ENCODE data around the gene RUFY2.

The RUFY2 gene

DNA sequence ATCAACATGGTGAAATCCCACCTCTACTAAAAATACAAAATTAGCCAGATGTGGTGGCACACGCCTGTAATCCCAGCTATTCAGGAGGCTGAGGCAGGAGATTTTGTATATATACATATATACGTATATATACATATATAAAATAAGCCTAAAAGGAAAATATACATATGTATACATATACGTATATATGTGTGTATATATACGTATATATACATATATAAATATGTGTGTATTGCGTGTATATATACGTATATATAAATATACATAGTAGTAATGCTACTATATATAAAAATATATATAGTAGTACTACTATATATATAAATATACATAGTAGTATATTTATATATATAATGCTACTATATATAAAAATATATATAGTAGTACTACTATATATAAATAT lies 47.9 kb downstream of the RUFY2 start:
- Histone ChIP-seq H3K36me3 (ENCODE audit: control insufficient read depth, insufficient read depth, low read length) (peaks cover 2% of the 10 kb centered on the region), H3K4me3 (ENCODE audit: low read depth, low read length) (no peak overlapping the region), H3K9me3 (ENCODE audit: control insufficient read depth, insufficient read depth, low read length) (no peaks in the 10 kb centered on the region), H3K27me3 (ENCODE audit: control insufficient read depth, insufficient read depth, low read length) (no peaks in the 10 kb centered on the region), H3K9ac (ENCODE audit: low read depth, low read length) (no peak overlapping the region), H3K4me1 (ENCODE audit: control insufficient read depth, insufficient read depth, low read length) (no peaks in the 10 kb centered on the region)

DNA sequence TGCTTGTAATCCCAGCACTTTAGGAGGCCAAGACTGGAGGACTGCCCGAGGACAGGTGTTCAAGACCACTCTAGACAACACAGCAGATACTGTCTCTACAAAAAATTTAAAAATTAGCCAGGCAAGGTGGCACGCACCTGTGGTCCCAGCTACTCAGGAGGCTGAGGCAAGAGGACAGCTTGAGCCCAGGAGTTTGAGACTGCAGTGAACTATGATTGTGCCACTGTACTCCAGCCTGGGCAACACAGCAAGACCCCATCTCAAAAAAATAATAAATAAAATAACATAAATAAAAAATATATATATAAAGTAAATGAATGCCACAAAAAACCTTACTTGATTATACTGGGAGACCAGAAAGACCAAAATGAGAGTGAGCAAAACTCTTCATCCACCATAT lies 53.5 kb downstream of the RUFY2 start:
- Histone ChIP-seq H3K9ac (ENCODE audit: low read depth, low read length) (no peak overlapping the region), H3K27me3 (ENCODE audit: control insufficient read depth, insufficient read depth, low read length) (no peaks in the 10 kb centered on the region), H3K4me1 (ENCODE audit: control insufficient read depth, insufficient read depth, low read length) (no peaks in the 10 kb centered on the region), H3K4me3 (ENCODE audit: low read depth, low read length) (no peak overlapping the region), H3K36me3 (ENCODE audit: control insufficient read depth, insufficient read depth, low read length) (peaks cover 4% of the 10 kb centered on the region), H3K9me3 (ENCODE audit: control insufficient read depth, insufficient read depth, low read length) (no peaks in the 10 kb centered on the region)

DNA sequence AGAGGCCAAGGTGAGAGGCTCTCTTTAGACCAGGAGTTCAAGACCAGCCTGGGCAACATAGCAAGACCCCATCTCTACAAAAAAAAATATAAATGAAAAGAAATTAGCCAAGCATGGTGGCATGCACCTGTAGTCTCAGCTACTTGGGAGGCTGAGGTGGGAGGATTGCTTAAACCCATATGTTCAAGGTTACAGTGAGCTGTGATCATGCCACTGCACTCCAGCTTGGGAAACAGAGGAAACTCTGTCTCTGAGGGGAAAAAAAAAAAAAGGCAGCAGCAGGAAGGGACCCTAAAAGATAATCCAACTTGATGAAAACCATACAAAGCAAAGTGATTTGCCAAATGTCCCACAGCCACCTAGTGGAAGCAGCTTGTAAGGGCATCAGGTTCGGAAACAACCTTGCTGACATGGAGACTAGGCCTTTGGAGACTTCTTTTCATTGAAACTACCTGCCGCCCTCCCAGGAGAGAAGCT lies 58.8 kb downstream of the RUFY2 start:
- no peaks in the 10 kb centered on the region for H3K4me1 ChIP-seq (ENCODE audit: control insufficient read depth, insufficient read depth, low read length)
- H3K9ac ChIP-seq (ENCODE audit: low read depth, low read length), result no peak overlapping the region
- H3K36me3 ChIP-seq (ENCODE audit: control insufficient read depth, insufficient read depth, low read length), result peaks cover 2% of the 10 kb centered on the region

DNA sequence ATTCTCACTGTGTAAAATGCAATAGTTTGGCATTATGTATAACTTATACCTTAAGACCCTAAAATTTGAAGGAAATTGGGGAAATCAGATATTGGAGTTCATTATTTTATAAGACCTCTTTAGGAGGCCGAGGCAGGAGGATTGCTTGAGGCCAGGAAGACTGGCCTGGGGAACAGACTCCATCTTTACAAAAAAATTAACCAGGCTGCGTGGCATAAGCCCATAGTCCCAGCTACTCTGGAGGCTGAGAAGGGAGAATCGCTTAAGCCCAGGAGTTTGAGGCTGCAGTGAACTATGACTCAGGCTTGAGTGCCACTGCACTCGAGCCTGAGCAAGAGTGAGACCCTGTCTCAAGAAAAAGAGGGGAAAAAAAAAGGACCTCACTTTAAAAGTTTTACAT lies 60.3 kb downstream of the RUFY2 start:
- Histone ChIP-seq H3K27me3 (ENCODE audit: control insufficient read depth, insufficient read depth, low read length) (no peaks in the 10 kb centered on the region), H3K9ac (ENCODE audit: low read depth, low read length) (no peak overlapping the region), H3K4me3 (ENCODE audit: low read depth, low read length) (no peak overlapping the region), H3K4me1 (ENCODE audit: control insufficient read depth, insufficient read depth, low read length) (no peaks in the 10 kb centered on the region), H3K9me3 (ENCODE audit: control insufficient read depth, insufficient read depth, low read length) (no peaks in the 10 kb centered on the region), H3K36me3 (ENCODE audit: control insufficient read depth, insufficient read depth, low read length) (peaks cover 4% of the 10 kb centered on the region)

More for the DNA sequence above, 58.8 kb downstream of the RUFY2 start:
- Histone ChIP-seq H3K4me3 (ENCODE audit: low read depth, low read length) (no peak overlapping the region), H3K27me3 (ENCODE audit: control insufficient read depth, insufficient read depth, low read length) (no peaks in the 10 kb centered on the region), H3K9me3 (ENCODE audit: control insufficient read depth, insufficient read depth, low read length) (no peaks in the 10 kb centered on the region)

DNA sequence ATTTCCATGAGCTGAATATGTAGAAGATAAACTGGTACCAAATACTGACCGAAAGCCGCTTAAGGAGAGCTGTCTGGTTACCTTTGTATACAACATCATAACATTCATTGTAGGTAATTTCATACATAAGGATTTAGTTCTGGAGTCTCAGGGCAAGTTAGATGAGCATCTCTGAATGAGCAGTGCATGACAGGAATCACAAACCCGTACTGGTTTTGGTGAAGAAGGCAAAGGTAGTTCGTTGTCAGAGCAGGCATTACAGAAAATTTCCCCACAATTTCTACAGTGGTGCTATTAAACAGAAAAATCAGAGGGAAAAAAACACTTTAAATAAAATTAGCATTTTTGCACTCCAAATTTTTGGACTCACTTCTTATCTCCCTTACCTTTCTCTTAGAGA lies 61.5 kb downstream of the RUFY2 start:
- H3K36me3 ChIP-seq (ENCODE audit: control insufficient read depth, insufficient read depth, low read length), result peaks cover 10% of the 10 kb centered on the region
- H3K4me1 ChIP-seq (ENCODE audit: control insufficient read depth, insufficient read depth, low read length), result no peaks in the 10 kb centered on the region
- no peak overlapping the region for H3K4me3 ChIP-seq (ENCODE audit: low read depth, low read length)
- H3K9ac ChIP-seq (ENCODE audit: low read depth, low read length), result no peak overlapping the region
- H3K9me3 ChIP-seq (ENCODE audit: control insufficient read depth, insufficient read depth, low read length), result no peaks in the 10 kb centered on the region
- no peaks in the 10 kb centered on the region for H3K27me3 ChIP-seq (ENCODE audit: control insufficient read depth, insufficient read depth, low read length)

DNA sequence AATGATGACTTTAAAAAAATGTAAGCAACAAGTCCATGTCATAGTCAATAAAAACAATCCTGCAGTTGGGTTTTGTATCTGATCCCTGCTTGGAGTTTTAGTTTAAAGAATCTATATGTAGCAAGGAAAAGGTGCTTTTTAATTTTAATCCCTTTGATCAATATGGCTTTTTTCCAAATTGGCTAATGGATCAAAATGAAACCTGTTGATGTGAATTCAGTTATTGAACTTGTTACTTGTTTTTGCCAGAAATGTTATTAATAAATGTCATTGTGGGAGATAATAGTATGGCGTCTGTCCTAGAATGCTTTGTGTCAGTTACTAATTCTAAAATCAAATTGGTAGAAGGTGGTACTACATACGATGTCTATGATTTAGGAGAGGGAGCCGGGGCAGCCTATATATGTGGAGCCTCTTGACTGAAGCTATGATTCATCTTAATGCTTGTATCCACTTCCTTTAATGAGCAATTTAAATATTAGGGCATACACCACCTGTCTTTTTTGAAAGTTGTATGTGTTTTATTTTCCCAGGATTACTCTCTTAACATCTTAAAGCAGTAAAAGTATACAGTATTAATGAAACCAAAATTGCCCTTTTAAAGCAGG lies 64.1 kb downstream of the RUFY2 start:
- H3K36me3 ChIP-seq (ENCODE audit: control insufficient read depth, insufficient read depth, low read length), result peaks cover 28% of the 10 kb centered on the region

DNA sequence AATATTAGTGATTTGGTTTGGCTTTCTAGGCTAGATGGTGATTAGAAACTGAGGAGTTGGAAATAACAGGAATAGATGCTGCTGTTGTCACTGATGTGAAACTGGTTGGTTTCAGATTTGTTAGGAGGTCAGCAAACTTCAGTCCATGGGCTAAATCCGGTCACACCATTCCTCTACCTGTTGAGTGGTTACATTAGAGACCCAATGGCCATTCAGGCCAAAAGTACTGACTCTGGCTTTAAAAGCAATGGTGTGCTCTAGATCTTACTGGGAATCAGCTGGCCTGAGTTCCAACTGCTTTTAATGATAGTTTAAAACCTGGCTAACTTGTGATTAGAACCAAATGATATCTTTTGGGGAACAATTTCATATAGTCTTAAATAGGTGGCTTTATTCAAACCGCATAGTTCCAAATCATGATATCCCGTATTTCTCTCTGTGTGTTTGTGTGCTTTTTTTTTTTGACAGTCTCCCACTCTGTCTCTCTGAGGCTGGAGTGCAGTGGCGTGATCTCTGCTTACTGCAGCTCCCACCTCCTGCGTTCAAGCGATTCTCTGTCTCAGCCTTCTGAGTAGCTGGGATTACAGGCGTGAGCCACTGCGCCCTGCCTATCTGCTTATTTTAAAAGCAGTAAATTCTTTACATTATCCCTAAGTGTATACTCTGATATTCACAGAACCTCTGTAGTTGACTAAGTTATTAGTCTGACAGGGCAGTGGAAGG lies 66.6 kb downstream of the RUFY2 start:
- Histone ChIP-seq H3K27me3 (ENCODE audit: control insufficient read depth, insufficient read depth, low read length) (no peaks in the 10 kb centered on the region), H3K4me1 (ENCODE audit: control insufficient read depth, insufficient read depth, low read length) (peaks cover 6% of the 10 kb centered on the region), H3K36me3 (ENCODE audit: control insufficient read depth, insufficient read depth, low read length) (peaks cover 28% of the 10 kb centered on the region), H3K9me3 (ENCODE audit: control insufficient read depth, insufficient read depth, low read length) (no peaks in the 10 kb centered on the region), H3K4me3 (ENCODE audit: low read depth, low read length) (no peak overlapping the region), H3K9ac (ENCODE audit: low read depth, low read length) (no peak overlapping the region)

More for the DNA sequence above, 64.1 kb downstream of the RUFY2 start:
- Histone ChIP-seq H3K4me3 (ENCODE audit: low read depth, low read length) (no peak overlapping the region), H3K9me3 (ENCODE audit: control insufficient read depth, insufficient read depth, low read length) (no peaks in the 10 kb centered on the region), H3K9ac (ENCODE audit: low read depth, low read length) (no peak overlapping the region), H3K27me3 (ENCODE audit: control insufficient read depth, insufficient read depth, low read length) (no peaks in the 10 kb centered on the region), H3K4me1 (ENCODE audit: control insufficient read depth, insufficient read depth, low read length) (no peaks in the 10 kb centered on the region)

DNA sequence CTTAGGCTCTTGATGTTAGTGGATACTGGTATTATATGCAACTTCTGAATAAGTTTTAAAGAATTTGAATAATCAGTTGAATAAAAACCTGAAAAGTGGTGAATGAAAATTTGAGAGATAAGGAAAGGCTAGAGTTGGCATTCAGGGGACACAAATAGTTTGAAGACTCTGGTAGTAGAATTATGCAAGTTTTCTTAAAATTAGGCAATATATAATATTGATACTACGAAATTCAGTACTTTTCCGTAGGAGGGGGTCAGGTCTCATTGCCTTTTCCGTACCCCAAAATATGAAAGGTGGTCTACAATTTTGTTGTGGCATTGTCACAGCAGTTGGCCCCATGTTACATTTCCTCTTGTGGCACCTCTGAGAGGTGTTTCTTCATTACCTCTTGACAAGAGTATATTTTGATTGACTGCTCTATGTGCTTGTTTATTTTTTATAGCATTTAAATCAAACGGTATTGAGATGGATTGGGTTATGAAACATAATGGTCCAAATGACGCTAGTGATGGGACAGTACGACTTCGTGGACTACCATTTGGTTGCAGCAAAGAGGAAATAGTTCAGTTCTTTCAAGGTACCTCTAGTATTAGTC lies 70.2 kb downstream of the RUFY2 start:
- Histone ChIP-seq H3K4me1 (ENCODE audit: control insufficient read depth, insufficient read depth, low read length) (peaks cover 8% of the 10 kb centered on the region), H3K9me3 (ENCODE audit: control insufficient read depth, insufficient read depth, low read length) (no peaks in the 10 kb centered on the region), H3K9ac (ENCODE audit: low read depth, low read length) (no peak overlapping the region), H3K36me3 (ENCODE audit: control insufficient read depth, insufficient read depth, low read length) (peaks cover 27% of the 10 kb centered on the region), H3K4me3 (ENCODE audit: low read depth, low read length) (no peak overlapping the region), H3K27me3 (ENCODE audit: control insufficient read depth, insufficient read depth, low read length) (no peaks in the 10 kb centered on the region)

DNA sequence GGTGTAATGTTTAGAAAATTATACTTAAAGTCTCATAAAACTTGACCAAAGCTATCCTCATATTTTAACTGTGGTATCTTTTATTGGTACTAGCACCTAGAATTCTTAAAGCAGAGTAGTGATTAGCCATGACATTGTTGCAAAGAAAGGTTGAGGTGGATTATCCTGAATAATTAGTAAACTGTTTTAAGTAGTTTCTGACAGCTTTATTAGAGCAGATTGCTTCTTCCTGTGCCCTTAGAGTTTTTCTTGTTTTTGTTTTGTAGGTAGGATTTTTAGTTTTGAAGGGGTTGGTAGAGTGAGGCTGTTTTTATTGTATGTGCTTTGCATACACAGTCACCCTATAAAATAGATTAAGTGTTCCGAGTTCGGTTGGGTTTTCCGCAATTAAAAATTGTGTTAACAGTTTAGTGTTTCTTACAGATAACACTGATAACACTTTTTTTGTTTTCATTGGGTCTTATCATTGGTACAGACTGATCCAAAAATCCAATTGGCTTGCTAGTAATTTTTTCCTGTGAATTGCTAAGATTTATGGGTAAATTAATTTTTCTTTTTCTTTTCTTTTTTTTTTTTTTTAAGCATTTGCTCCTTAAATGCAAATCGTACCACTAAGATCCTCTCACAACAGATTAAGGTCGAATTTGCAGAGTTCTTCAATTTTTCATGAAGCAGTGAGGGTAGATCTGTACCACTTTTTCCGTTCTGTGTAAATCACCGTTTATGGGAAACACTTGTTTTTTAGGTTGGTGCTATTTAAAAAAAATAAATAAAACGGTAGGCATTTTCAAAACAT lies 72.2 kb downstream of the RUFY2 start:
- peak overlapping the region; percentile 98 for H3K4me3 ChIP-seq (ENCODE audit: low read depth, low read length)
- H3K9ac ChIP-seq (ENCODE audit: low read depth, low read length), result no peak overlapping the region
- no peaks in the 10 kb centered on the region for H3K9me3 ChIP-seq (ENCODE audit: control insufficient read depth, insufficient read depth, low read length)
- no peaks in the 10 kb centered on the region for H3K27me3 ChIP-seq (ENCODE audit: control insufficient read depth, insufficient read depth, low read length)
- H3K36me3 ChIP-seq (ENCODE audit: control insufficient read depth, insufficient read depth, low read length), result peaks cover 13% of the 10 kb centered on the region
- H3K4me1 ChIP-seq (ENCODE audit: control insufficient read depth, insufficient read depth, low read length), result peaks cover 8% of the 10 kb centered on the region

DNA sequence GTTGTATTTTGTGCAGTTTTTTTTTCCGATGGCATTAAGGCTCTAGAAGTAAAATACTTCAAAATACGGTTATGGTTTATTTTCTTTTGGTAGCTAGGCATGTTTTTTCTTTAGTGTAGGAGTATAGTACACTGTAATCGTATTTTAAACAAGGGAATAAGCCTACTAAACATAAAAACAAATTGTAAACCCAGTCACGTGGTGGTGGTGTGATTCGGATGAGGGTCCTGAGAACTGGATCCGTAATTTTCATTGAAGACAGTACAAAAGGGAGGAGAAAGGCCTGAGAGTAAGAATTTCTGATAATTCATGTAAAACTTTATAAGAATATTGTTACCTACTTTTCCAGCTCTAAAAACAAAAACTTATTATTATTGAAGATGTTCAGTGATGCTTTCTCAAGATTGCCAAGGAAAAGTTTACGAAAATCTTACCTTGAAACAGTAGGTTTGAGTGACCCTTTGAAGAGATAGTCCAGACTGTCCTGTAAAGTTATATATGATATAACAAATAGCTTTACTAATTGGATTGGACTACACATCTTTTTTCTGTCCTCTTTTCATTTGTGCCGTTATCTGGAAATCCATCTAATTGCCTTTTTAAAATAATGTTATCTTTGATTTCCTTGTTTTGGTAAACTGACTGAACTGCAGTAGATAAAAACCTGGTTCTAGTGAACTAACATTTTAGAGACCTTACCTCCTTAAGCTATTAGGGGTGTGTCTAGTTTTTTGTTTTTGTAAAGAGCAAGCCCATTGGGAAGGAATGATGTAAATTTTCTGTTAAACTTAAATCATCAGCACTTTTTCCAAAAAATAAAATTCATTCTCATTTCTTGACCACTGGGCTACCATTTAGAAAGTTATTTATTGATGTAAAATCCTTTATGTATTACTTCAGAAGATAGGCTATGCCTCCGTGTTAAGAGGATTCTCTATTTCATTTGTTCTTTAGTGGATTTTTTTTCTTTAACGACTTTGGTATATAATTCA lies 73.3 kb downstream of the RUFY2 start:
- Histone ChIP-seq H3K36me3 (ENCODE audit: control insufficient read depth, insufficient read depth, low read length) (peaks cover 4% of the 10 kb centered on the region), H3K9ac (ENCODE audit: low read depth, low read length) (peak overlapping the region; percentile 100), H3K27me3 (ENCODE audit: control insufficient read depth, insufficient read depth, low read length) (no peaks in the 10 kb centered on the region), H3K9me3 (ENCODE audit: control insufficient read depth, insufficient read depth, low read length) (no peaks in the 10 kb centered on the region), H3K4me3 (ENCODE audit: low read depth, low read length) (peak overlapping the region; percentile 98), H3K4me1 (ENCODE audit: control insufficient read depth, insufficient read depth, low read length) (peaks cover 8% of the 10 kb centered on the region)

DNA sequence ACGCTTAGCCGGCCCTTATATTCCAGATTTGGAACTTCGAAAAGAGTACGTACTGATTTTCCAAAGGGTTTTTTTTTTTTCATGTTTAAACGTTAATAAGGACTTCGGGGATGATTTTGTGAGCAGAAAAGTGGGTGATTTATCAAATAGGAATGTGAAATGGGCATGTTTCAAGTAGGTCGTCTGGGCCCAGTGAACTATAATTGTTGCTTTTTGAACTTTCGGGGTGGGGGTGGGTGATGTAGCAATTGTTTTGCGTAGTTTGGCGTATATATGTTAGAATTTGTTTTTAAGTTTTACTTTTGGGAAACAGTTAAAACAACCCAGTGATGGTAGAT lies 74.0 kb downstream of the RUFY2 start:
- peak overlapping the region; percentile 100 for H3K9ac ChIP-seq (ENCODE audit: low read depth, low read length)
- peak overlapping the region; percentile 98 for H3K4me3 ChIP-seq (ENCODE audit: low read depth, low read length)
- H3K27me3 ChIP-seq (ENCODE audit: control insufficient read depth, insufficient read depth, low read length), result no peaks in the 10 kb centered on the region
- no peaks in the 10 kb centered on the region for H3K9me3 ChIP-seq (ENCODE audit: control insufficient read depth, insufficient read depth, low read length)
- peaks cover 11% of the 10 kb centered on the region for H3K4me1 ChIP-seq (ENCODE audit: control insufficient read depth, insufficient read depth, low read length)
- H3K36me3 ChIP-seq (ENCODE audit: control insufficient read depth, insufficient read depth, low read length), result no peaks in the 10 kb centered on the region
